Neutrophil (primary cell): ENCODE data around the gene PNMA1.
A peak's percentile ranks its signal among the peaks of the same experiment; 100 is the strongest.

Experiments used
- H3K27ac ChIP-seq: fragments of 200-600 bp; sonication (generic); 2 replicates; pipeline ENCODE4 v1.5.1; 2016; ENCODE audit warnings: mild to moderate bottlenecking, moderate library complexity
- H3K27me3 ChIP-seq: fragments of 200-600 bp; sonication (generic); 2 replicates; pipeline ENCODE4 v1.6.0; 2016; ENCODE audit warnings: mild to moderate bottlenecking
- H3K36me3 ChIP-seq: fragments of 200-600 bp; sonication (generic); 2 replicates; pipeline ENCODE4 v1.5.1; 2017
- H3K4me1 ChIP-seq, 2 experiments: fragments of 200-600 bp in 1 of 2; sonication (generic) in 1 of 2; 1 replicate in 1 of 2; 2 replicates in 1 of 2; pipeline versions ENCODE4 v1.5.1 to v1.6.1; 2013 to 2016; ENCODE audit warnings: low read depth in 1 of 2, low read length in 1 of 2, mild to moderate bottlenecking in 1 of 2, moderate library complexity in 1 of 2; ENCODE audit not compliant: control insufficient read depth in 1 of 2, insufficient read depth in 1 of 2
- H3K4me3 ChIP-seq, 2 experiments: fragments of 200-600 bp in 1 of 2; sonication (generic) in 1 of 2; 1 replicate in 1 of 2; 2 replicates in 1 of 2; pipeline ENCODE4 v1.5.1; 2013 to 2016; ENCODE audit warnings: low read depth in 1 of 2, low read length in 1 of 2, mild to moderate bottlenecking in 1 of 2, moderate library complexity in 1 of 2
- H3K9me3 ChIP-seq: fragments of 200-600 bp; sonication (generic); 2 replicates; pipeline ENCODE4 v1.5.1; 2016
- TF ChIP-seq, protein P1 (sequence below): fragments of 200-600 bp; sonication (generic); IDR thresholded peaks from 2 replicates; pipeline ENCODE4 v1.5.1; 2016; ENCODE audit warnings: antibody characterized with exemption

PNMA1 gene

GRCh38 chr14:73744874-73745529 lies 30.8 kb upstream of the PNMA1 start:
- no peaks in the 10 kb centered on the region for H3K36me3 ChIP-seq
- no peaks in the 10 kb centered on the region for H3K27me3 ChIP-seq
- no peaks in the 10 kb centered on the region for H3K9me3 ChIP-seq
- H3K4me3 ChIP-seq = peak overlapping the region in 1 of 2 experiments; percentile 4
- TF ChIP-seq, protein P1, sequence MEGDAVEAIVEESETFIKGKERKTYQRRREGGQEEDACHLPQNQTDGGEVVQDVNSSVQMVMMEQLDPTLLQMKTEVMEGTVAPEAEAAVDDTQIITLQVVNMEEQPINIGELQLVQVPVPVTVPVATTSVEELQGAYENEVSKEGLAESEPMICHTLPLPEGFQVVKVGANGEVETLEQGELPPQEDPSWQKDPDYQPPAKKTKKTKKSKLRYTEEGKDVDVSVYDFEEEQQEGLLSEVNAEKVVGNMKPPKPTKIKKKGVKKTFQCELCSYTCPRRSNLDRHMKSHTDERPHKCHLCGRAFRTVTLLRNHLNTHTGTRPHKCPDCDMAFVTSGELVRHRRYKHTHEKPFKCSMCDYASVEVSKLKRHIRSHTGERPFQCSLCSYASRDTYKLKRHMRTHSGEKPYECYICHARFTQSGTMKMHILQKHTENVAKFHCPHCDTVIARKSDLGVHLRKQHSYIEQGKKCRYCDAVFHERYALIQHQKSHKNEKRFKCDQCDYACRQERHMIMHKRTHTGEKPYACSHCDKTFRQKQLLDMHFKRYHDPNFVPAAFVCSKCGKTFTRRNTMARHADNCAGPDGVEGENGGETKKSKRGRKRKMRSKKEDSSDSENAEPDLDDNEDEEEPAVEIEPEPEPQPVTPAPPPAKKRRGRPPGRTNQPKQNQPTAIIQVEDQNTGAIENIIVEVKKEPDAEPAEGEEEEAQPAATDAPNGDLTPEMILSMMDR = no peak
- H3K27ac ChIP-seq = peak overlapping the region; percentile 87
- peaks cover 83 to 90% of the 10 kb centered on the region in 2 experiments for H3K4me1 ChIP-seq

- H3K27ac ChIP-seq = peak overlapping the region; percentile 87
- H3K36me3 ChIP-seq = peaks cover 6% of the 10 kb centered on the region
- peaks cover 80 to 85% of the 10 kb centered on the region in 2 experiments for H3K4me1 ChIP-seq
- no peaks in the 10 kb centered on the region for H3K27me3 ChIP-seq
- no peaks in the 10 kb centered on the region for H3K9me3 ChIP-seq
- peak overlapping the region; percentile 19 to 30 for H3K4me3 ChIP-seq
- TF ChIP-seq, protein P1 = no peak
Observed at GRCh38 chr14:73744175-73744867, 30.1 kb upstream of the PNMA1 start.

GRCh38 chr14:73743431-73743931 lies 29.3 kb upstream of the PNMA1 start:
- Histone ChIP-seq H3K4me1 (peaks cover 80 to 85% of the 10 kb centered on the region in 2 experiments), H3K27me3 (no peaks in the 10 kb centered on the region), H3K4me3 (peak overlapping the region; percentile 19 to 30), H3K9me3 (no peaks in the 10 kb centered on the region), H3K27ac (peak overlapping the region; percentile 87), H3K36me3 (peaks cover 15% of the 10 kb centered on the region)
- TF ChIP-seq, protein P1 = no peak

GRCh38 chr14:73742520-73743238 lies 28.5 kb upstream of the PNMA1 start:
- no peak overlapping the region for H3K4me3 ChIP-seq
- TF ChIP-seq, protein P1 = no peak
- no peaks in the 10 kb centered on the region for H3K27me3 ChIP-seq
- peaks cover 23% of the 10 kb centered on the region for H3K36me3 ChIP-seq
- peaks cover 77% of the 10 kb centered on the region in 2 experiments for H3K4me1 ChIP-seq
- peak overlapping the region; percentile 87 for H3K27ac ChIP-seq
- H3K9me3 ChIP-seq = no peaks in the 10 kb centered on the region

DNA sequence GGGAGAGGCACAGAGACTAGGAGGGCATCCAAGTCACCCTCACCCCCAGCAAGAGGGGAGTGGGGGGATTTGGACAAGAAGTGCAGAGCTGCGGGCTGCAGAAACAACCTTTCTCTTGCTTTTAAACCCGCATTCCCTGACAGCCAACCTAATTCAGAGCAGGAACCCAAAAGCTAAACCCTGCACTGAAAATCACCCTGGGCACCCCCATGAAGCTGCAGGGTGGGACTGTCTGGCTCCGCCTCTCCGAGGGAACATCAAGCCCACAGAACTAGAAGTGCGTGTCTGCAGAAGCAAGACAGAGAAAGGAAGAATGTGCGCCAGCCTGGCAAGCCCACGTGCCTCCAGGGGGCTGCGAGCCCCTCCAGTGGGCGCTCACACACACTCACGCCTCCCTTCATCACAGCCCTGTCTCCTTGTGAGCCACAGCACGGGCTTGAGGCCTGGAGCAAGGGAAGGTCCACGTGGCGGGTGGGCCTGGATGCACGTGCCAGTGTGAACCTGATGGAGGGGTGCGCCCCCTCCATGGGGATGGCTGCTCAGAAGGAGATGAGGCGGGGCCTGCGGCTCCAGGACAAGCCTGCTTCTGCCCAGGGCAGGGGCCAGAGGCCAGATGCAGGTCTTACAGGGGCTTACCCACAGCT lies 27.8 kb upstream of the PNMA1 start:
- TF ChIP-seq, protein P1 = no peak
- Histone ChIP-seq H3K4me1 (peaks cover 70 to 72% of the 10 kb centered on the region in 2 experiments), H3K9me3 (no peaks in the 10 kb centered on the region), H3K27ac (peak overlapping the region; percentile 87), H3K36me3 (peaks cover 29% of the 10 kb centered on the region), H3K27me3 (no peaks in the 10 kb centered on the region), H3K4me3 (peak overlapping the region; percentile 50 to 58)
